ENCODE results near the gene TSPAN7.

The TSPAN7 gene

DNA sequence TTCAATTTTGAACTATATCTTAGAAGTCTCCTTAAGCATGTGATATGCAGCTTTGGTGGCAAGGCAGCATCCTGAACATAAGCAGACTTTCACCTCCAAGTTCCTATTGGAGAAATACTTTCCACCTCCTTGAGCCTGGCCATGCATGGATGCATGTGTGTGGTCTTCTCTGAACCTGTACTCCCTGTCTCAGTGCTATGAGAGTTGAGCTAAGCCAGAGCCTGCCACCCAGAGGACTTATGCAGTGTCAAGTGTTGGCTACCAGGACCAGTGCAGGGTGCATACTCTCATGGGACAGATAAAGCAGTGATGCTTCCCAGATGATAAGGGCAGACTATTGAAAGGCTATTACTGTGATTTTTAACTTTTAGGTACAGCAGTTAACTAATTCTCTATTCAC lies 105.6 kb downstream of the TSPAN7 start:
- no peak overlapping the region for H3K27ac ChIP-seq (ENCODE audit: low read length)
- H3K27me3 ChIP-seq (ENCODE audit: insufficient read depth, low read length): no peaks in the 10 kb centered on the region
- no peaks in the 10 kb centered on the region for H3K4me1 ChIP-seq (ENCODE audit: insufficient read depth, low read length)
- H3K4me3 ChIP-seq (ENCODE audit: low read length): no peak overlapping the region
- H3K36me3 ChIP-seq (ENCODE audit: insufficient read depth, low read depth, low read length): no peaks in the 10 kb centered on the region
- H3K9me3 ChIP-seq (ENCODE audit: insufficient read depth, low read depth, low read length): no peaks in the 10 kb centered on the region
- no peak overlapping the region for H3K9ac ChIP-seq (ENCODE audit: low read depth, low read length)

GRCh38 chrX:38668771-38669170 lies 107.4 kb downstream of the TSPAN7 start:
- H3K4me3 ChIP-seq (ENCODE audit: low read length): no peak overlapping the region
- H3K27ac ChIP-seq (ENCODE audit: low read length): no peak overlapping the region
- H3K9me3 ChIP-seq (ENCODE audit: insufficient read depth, low read depth, low read length): no peaks in the 10 kb centered on the region
- H3K27me3 ChIP-seq (ENCODE audit: insufficient read depth, low read length): no peaks in the 10 kb centered on the region
- H3K4me1 ChIP-seq (ENCODE audit: insufficient read depth, low read length): no peaks in the 10 kb centered on the region
- no peaks in the 10 kb centered on the region for H3K36me3 ChIP-seq (ENCODE audit: insufficient read depth, low read depth, low read length)
- no peak overlapping the region for H3K9ac ChIP-seq (ENCODE audit: low read depth, low read length)

DNA sequence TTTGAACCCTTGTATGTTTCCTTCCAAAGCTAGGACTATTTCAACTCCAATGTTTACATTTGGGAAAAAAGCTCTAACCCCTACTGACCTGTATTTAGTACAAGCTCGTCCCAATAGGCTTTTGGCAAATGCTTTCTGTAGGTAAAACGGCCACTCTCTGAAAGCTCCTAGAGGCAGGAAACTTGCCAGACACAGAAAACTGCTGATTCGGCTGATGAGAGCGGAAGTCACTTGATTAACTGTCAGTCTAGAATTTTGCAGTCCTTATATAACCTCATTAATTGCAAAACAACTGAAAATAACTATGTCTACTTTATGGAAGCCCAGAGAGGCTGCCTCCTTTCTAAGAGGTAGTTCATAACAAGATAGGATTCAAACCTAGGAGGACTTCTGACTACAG lies 108.1 kb downstream of the TSPAN7 start:
- no peak overlapping the region for H3K4me3 ChIP-seq (ENCODE audit: low read length)
- no peaks in the 10 kb centered on the region for H3K9me3 ChIP-seq (ENCODE audit: insufficient read depth, low read depth, low read length)
- no peaks in the 10 kb centered on the region for H3K27me3 ChIP-seq (ENCODE audit: insufficient read depth, low read length)
- H3K4me1 ChIP-seq (ENCODE audit: insufficient read depth, low read length): no peaks in the 10 kb centered on the region
- H3K36me3 ChIP-seq (ENCODE audit: insufficient read depth, low read depth, low read length): no peaks in the 10 kb centered on the region
- H3K9ac ChIP-seq (ENCODE audit: low read depth, low read length): no peak overlapping the region
- no peak overlapping the region for H3K27ac ChIP-seq (ENCODE audit: low read length)

DNA sequence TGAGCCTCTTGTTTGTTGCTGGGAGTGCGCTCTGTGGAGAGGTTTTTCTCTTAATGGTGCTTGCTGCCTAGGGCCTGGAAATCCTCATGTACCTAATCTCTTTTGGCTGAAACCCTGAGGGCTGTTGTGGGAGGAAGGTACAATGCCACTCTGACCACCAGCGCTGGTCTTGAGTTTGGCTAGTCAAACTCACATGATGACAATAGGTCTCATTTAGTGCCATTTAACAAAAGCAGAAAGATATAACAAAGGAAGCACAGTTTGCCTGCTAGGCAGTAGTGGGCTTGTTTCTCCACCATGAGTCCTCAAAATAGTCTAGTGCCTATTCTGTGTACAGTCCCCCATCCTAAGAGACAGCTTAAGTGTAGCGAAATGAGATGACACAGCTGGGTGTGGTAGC lies 111.3 kb downstream of the TSPAN7 start:
- no peaks in the 10 kb centered on the region for H3K4me1 ChIP-seq (ENCODE audit: insufficient read depth, low read length)
- no peak overlapping the region for H3K27ac ChIP-seq (ENCODE audit: low read length)
- no peaks in the 10 kb centered on the region for H3K36me3 ChIP-seq (ENCODE audit: insufficient read depth, low read depth, low read length)
- no peak overlapping the region for H3K9ac ChIP-seq (ENCODE audit: low read depth, low read length)
- H3K4me3 ChIP-seq (ENCODE audit: low read length): no peak overlapping the region
- no peaks in the 10 kb centered on the region for H3K27me3 ChIP-seq (ENCODE audit: insufficient read depth, low read length)
- no peaks in the 10 kb centered on the region for H3K9me3 ChIP-seq (ENCODE audit: insufficient read depth, low read depth, low read length)

GRCh38 chrX:38675856-38676255 lies 114.5 kb downstream of the TSPAN7 start:
- no peak overlapping the region for H3K9ac ChIP-seq (ENCODE audit: low read depth, low read length)
- no peaks in the 10 kb centered on the region for H3K36me3 ChIP-seq (ENCODE audit: insufficient read depth, low read depth, low read length)
- H3K27ac ChIP-seq (ENCODE audit: low read length): no peak overlapping the region
- no peaks in the 10 kb centered on the region for H3K9me3 ChIP-seq (ENCODE audit: insufficient read depth, low read depth, low read length)
- no peaks in the 10 kb centered on the region for H3K27me3 ChIP-seq (ENCODE audit: insufficient read depth, low read length)
- H3K4me3 ChIP-seq (ENCODE audit: low read length): no peak overlapping the region
- H3K4me1 ChIP-seq (ENCODE audit: insufficient read depth, low read length): no peaks in the 10 kb centered on the region

- Histone ChIP-seq H3K27me3 (ENCODE audit: insufficient read depth, low read length) (no peaks in the 10 kb centered on the region), H3K27ac (ENCODE audit: low read length) (no peak overlapping the region), H3K9ac (ENCODE audit: low read depth, low read length) (no peak overlapping the region), H3K9me3 (ENCODE audit: insufficient read depth, low read depth, low read length) (no peaks in the 10 kb centered on the region), H3K4me3 (ENCODE audit: low read length) (no peak overlapping the region), H3K4me1 (ENCODE audit: insufficient read depth, low read length) (no peaks in the 10 kb centered on the region), H3K36me3 (ENCODE audit: insufficient read depth, low read depth, low read length) (no peaks in the 10 kb centered on the region)
Measured at GRCh38 chrX:38678183-38678582, 116.8 kb downstream of the TSPAN7 start.

DNA sequence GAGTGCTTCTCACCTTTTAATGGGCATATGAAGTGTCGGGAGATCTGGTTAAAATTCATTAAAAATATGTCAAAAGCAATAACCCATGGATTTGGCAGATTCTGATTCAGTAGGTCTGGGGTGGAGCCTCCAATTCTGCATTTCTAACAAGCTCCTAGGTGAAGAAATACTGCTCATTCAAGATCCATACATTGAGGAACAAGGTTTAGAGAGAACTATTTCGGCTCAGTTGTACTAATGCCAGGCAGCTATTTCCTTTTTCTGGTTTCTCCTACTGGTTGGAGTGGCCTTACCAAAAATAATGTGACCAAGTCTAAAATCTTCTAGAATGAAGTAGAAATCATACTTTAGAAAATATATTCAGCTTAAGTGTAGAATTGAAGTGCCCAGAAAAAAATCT lies 117.5 kb downstream of the TSPAN7 start:
- Histone ChIP-seq H3K27ac (ENCODE audit: low read length) (no peak overlapping the region), H3K4me1 (ENCODE audit: insufficient read depth, low read length) (no peaks in the 10 kb centered on the region), H3K9me3 (ENCODE audit: insufficient read depth, low read depth, low read length) (no peaks in the 10 kb centered on the region), H3K4me3 (ENCODE audit: low read length) (no peak overlapping the region), H3K9ac (ENCODE audit: low read depth, low read length) (no peak overlapping the region), H3K27me3 (ENCODE audit: insufficient read depth, low read length) (no peaks in the 10 kb centered on the region), H3K36me3 (ENCODE audit: insufficient read depth, low read depth, low read length) (no peaks in the 10 kb centered on the region)

GRCh38 chrX:38679695-38680094 lies 118.4 kb downstream of the TSPAN7 start:
- Histone ChIP-seq H3K27me3 (ENCODE audit: insufficient read depth, low read length) (no peaks in the 10 kb centered on the region), H3K36me3 (ENCODE audit: insufficient read depth, low read depth, low read length) (no peaks in the 10 kb centered on the region), H3K27ac (ENCODE audit: low read length) (no peak overlapping the region), H3K9me3 (ENCODE audit: insufficient read depth, low read depth, low read length) (no peaks in the 10 kb centered on the region), H3K9ac (ENCODE audit: low read depth, low read length) (no peak overlapping the region), H3K4me1 (ENCODE audit: insufficient read depth, low read length) (no peaks in the 10 kb centered on the region), H3K4me3 (ENCODE audit: low read length) (no peak overlapping the region)

DNA sequence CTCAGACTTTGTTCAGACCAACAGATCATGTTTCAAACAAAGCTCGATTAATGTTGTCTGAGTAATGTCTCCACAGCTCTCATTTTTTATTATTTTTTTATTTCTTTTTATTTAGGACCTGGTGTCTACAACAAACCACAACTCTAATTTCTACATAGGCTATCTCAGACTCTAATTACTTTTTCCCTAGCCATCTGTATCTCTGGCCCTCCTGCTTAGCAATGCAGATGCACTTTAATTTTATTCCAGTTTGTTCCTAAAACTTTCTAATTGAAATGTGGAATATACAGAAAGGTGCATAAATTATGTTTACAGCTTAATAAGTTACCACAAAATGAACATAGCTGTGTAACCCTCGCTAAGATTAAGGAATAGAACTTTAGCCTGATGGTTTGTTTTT lies 120.8 kb downstream of the TSPAN7 start:
- Histone ChIP-seq H3K27me3 (ENCODE audit: insufficient read depth, low read length) (no peaks in the 10 kb centered on the region), H3K36me3 (ENCODE audit: insufficient read depth, low read depth, low read length) (no peaks in the 10 kb centered on the region), H3K4me3 (ENCODE audit: low read length) (no peak overlapping the region), H3K4me1 (ENCODE audit: insufficient read depth, low read length) (no peaks in the 10 kb centered on the region), H3K9ac (ENCODE audit: low read depth, low read length) (no peak overlapping the region), H3K9me3 (ENCODE audit: insufficient read depth, low read depth, low read length) (no peaks in the 10 kb centered on the region), H3K27ac (ENCODE audit: low read length) (no peak overlapping the region)

GRCh38 chrX:38692961-38693360 lies 131.6 kb downstream of the TSPAN7 start:
- Histone ChIP-seq H3K4me1 (ENCODE audit: insufficient read depth, low read length) (no peaks in the 10 kb centered on the region), H3K27ac (ENCODE audit: low read length) (no peak overlapping the region), H3K27me3 (ENCODE audit: insufficient read depth, low read length) (no peaks in the 10 kb centered on the region), H3K4me3 (ENCODE audit: low read length) (no peak overlapping the region), H3K9me3 (ENCODE audit: insufficient read depth, low read depth, low read length) (no peaks in the 10 kb centered on the region), H3K9ac (ENCODE audit: low read depth, low read length) (no peak overlapping the region), H3K36me3 (ENCODE audit: insufficient read depth, low read depth, low read length) (no peaks in the 10 kb centered on the region)

DNA sequence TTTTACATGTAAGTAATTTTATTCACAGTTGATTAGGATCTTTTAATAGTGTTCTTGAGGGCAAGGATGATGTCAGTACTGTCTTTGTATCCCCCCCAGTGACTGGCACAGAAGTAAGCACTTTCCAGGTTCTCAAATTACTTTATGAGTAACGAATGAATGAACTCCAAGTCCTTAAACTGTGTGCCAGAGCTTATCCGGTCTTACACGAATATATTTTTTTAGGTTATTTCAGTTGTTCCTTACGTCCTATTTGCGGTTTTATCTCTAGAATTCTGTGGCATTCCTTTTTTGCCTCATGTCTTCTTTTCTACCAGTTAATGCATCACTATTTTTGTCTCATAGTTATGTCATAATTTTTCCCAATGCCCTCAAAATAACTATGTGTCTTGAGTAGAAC lies 133.1 kb downstream of the TSPAN7 start:
- no peaks in the 10 kb centered on the region for H3K36me3 ChIP-seq (ENCODE audit: insufficient read depth, low read depth, low read length)
- no peak overlapping the region for H3K4me3 ChIP-seq (ENCODE audit: low read length)
- H3K9ac ChIP-seq (ENCODE audit: low read depth, low read length): no peak overlapping the region
- H3K9me3 ChIP-seq (ENCODE audit: insufficient read depth, low read depth, low read length): no peaks in the 10 kb centered on the region
- no peaks in the 10 kb centered on the region for H3K27me3 ChIP-seq (ENCODE audit: insufficient read depth, low read length)
- no peaks in the 10 kb centered on the region; the same call in 1 of the 2 replicates for H3K4me1 ChIP-seq (ENCODE audit: insufficient read depth, low read length)
- no peak overlapping the region for H3K27ac ChIP-seq (ENCODE audit: low read length)

- no peak overlapping the region for H3K9ac ChIP-seq (ENCODE audit: low read depth, low read length)
- H3K27me3 ChIP-seq (ENCODE audit: insufficient read depth, low read length): no peaks in the 10 kb centered on the region
- no peaks in the 10 kb centered on the region for H3K9me3 ChIP-seq (ENCODE audit: insufficient read depth, low read depth, low read length)
- no peaks in the 10 kb centered on the region; the same call in 1 of the 2 replicates for H3K4me1 ChIP-seq (ENCODE audit: insufficient read depth, low read length)
- no peak overlapping the region for H3K27ac ChIP-seq (ENCODE audit: low read length)
- no peak overlapping the region for H3K4me3 ChIP-seq (ENCODE audit: low read length)
- no peaks in the 10 kb centered on the region for H3K36me3 ChIP-seq (ENCODE audit: insufficient read depth, low read depth, low read length)
Measured at GRCh38 chrX:38697461-38697860, 136.1 kb downstream of the TSPAN7 start.

- H3K36me3 ChIP-seq (ENCODE audit: insufficient read depth, low read depth, low read length): no peaks in the 10 kb centered on the region
- H3K9me3 ChIP-seq (ENCODE audit: insufficient read depth, low read depth, low read length): no peaks in the 10 kb centered on the region
- H3K4me1 ChIP-seq (ENCODE audit: insufficient read depth, low read length): no peaks in the 10 kb centered on the region; the same call in 1 of the 2 replicates
- H3K27me3 ChIP-seq (ENCODE audit: insufficient read depth, low read length): no peaks in the 10 kb centered on the region
- no peak overlapping the region for H3K4me3 ChIP-seq (ENCODE audit: low read length)
- no peak overlapping the region for H3K9ac ChIP-seq (ENCODE audit: low read depth, low read length)
- no peak overlapping the region for H3K27ac ChIP-seq (ENCODE audit: low read length)
Measured at GRCh38 chrX:38699121-38699520, 137.8 kb downstream of the TSPAN7 start.

Data from iPS-20b (cell line).